ENCODE results near the gene HMSD. TPM values are rescaled to one million over a fixed set of nuclear protein-coding genes. Genes with fewer than 3 reads are reported as not detected.

The HMSD gene
- total RNA-seq, 1 experiment from 2014 or later, result 58.1 TPM

DNA sequence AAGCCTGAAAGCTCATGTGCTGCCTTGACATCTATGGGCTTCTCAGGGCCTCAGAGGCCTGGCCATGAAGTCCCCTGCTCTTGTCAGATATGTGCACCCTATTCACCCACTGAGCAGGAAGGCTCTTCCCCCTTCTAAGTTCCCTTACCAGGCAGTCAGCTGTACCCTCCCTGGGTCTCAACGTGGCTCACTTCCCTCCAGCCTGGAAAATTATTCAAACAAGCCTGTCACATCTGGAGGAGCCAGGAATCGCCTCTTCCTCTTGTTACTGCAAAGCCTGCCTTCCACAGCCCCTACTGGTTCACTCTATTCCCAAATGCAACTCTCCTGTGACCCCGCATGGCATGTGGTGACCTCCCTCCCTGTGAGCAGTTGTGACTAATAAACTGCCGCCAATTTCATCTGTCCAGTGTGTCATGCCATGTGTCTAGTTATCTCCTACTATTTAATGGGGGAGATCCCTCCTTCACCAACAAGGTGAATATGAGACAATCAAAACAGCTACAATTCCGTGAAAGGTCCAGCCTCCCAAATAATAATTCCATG, 12.4 kb downstream of the HMSD start:
- no peak overlapping the region for H3K27ac ChIP-seq (ENCODE audit: low read depth, low read length, poor library complexity, severe bottlenecking)
- H3K9me3 ChIP-seq (ENCODE audit: low read depth, low read length, poor library complexity, severe bottlenecking), result no peaks in the 10 kb centered on the region
- TF ChIP-seq CTCF (conservative IDR thresholded peaks at IDR 0.05; ENCODE audit: low read depth, low read length) (no peak), EZH2 (IDR thresholded peaks at IDR 0.05; ENCODE audit: borderline replicate concordance, low read depth, low read length, poor library complexity, severe bottlenecking) (no peak)
- no peak overlapping the region for H3K4me3 ChIP-seq (ENCODE audit: low read depth, low read length, poor library complexity, severe bottlenecking)
- no peak for DNase-seq (ENCODE audit: low spot score)
- BruUV-seq (replicated peaks), result no TSS peak
- H3K4me1 ChIP-seq (ENCODE audit: insufficient read depth, low read length, poor library complexity, severe bottlenecking), result peaks cover 3% of the 10 kb centered on the region
- POLR2A ChIA-PET (ENCODE audit: low non-redundant PET), result no interaction called here
- no peaks in the 10 kb centered on the region for H3K27me3 ChIP-seq (replicated peaks; ENCODE audit: insufficient read depth, low read depth, low read length, poor library complexity)
- peaks cover 8% of the 10 kb centered on the region for H3K36me3 ChIP-seq (ENCODE audit: insufficient read depth, low read length, poor library complexity, severe bottlenecking)
- intact Hi-C loops (cut with micrococcal nuclease; ENCODE audit: unreplicated experiment), result no loop called here
- CTCF ChIA-PET, result no interaction called here

- POLR2A ChIA-PET (ENCODE audit: low non-redundant PET), result no interaction called here
- Histone ChIP-seq H3K4me1 (ENCODE audit: insufficient read depth, low read length, poor library complexity, severe bottlenecking) (peaks cover 3% of the 10 kb centered on the region), H3K27ac (ENCODE audit: low read depth, low read length, poor library complexity, severe bottlenecking) (no peak overlapping the region), H3K9me3 (ENCODE audit: low read depth, low read length, poor library complexity, severe bottlenecking) (no peaks in the 10 kb centered on the region), H3K4me3 (ENCODE audit: low read depth, low read length, poor library complexity, severe bottlenecking) (no peak overlapping the region), H3K27me3 (replicated peaks; ENCODE audit: insufficient read depth, low read depth, low read length, poor library complexity) (no peaks in the 10 kb centered on the region), H3K36me3 (ENCODE audit: insufficient read depth, low read length, poor library complexity, severe bottlenecking) (peaks cover 8% of the 10 kb centered on the region)
- TF ChIP-seq EZH2 (IDR thresholded peaks at IDR 0.05; ENCODE audit: borderline replicate concordance, low read depth, low read length, poor library complexity, severe bottlenecking), result no peak
- no peak for TF ChIP-seq CTCF (conservative IDR thresholded peaks at IDR 0.05; ENCODE audit: low read depth, low read length)
- DNase-seq (ENCODE audit: low spot score), result no peak
- intact Hi-C loops (cut with micrococcal nuclease; ENCODE audit: unreplicated experiment), result loop anchor here (2.0 kb wide), 1 partner anchor 13 kb away; the partner anchor contains the start of gene HMSD
- no TSS peak for BruUV-seq (replicated peaks)
- CTCF ChIA-PET, result no interaction called here
Observed at GRCh38 chr18:63962137-63962536, 13.0 kb downstream of the HMSD start.

- intact Hi-C loops (cut with micrococcal nuclease; ENCODE audit: unreplicated experiment), result loop anchor here (2.0 kb wide), 1 partner anchor 15 kb away; the partner anchor contains the start of gene HMSD
- H3K4me1 ChIP-seq (ENCODE audit: insufficient read depth, low read length, poor library complexity, severe bottlenecking), result peaks cover 3% of the 10 kb centered on the region
- TF ChIP-seq EZH2 (IDR thresholded peaks at IDR 0.05; ENCODE audit: borderline replicate concordance, low read depth, low read length, poor library complexity, severe bottlenecking), result no peak
- TF ChIP-seq CTCF (conservative IDR thresholded peaks at IDR 0.05; ENCODE audit: low read depth, low read length), result peak; percentile 87
- peak; percentile 73 for DNase-seq (ENCODE audit: low spot score)
- BruUV-seq (replicated peaks), result no TSS peak
- H3K9me3 ChIP-seq (ENCODE audit: low read depth, low read length, poor library complexity, severe bottlenecking), result no peaks in the 10 kb centered on the region
- H3K27me3 ChIP-seq (replicated peaks; ENCODE audit: insufficient read depth, low read depth, low read length, poor library complexity), result no peaks in the 10 kb centered on the region
- POLR2A ChIA-PET (ENCODE audit: low non-redundant PET), result no interaction called here
- peaks cover 8% of the 10 kb centered on the region for H3K36me3 ChIP-seq (ENCODE audit: insufficient read depth, low read length, poor library complexity, severe bottlenecking)
- no peak overlapping the region for H3K4me3 ChIP-seq (ENCODE audit: low read depth, low read length, poor library complexity, severe bottlenecking)
- CTCF ChIA-PET, result interaction anchor here (0.5 to 1.5 kb wide), 3 partner anchors 12 to 1603 kb away, joined by 3 to 5 read pairs (median 4); no protein-coding TSS in a partner anchor
- H3K27ac ChIP-seq (ENCODE audit: low read depth, low read length, poor library complexity, severe bottlenecking), result no peak overlapping the region
Observed at GRCh38 chr18:63963615-63964256, 14.6 kb downstream of the HMSD start.
